DOHH2 (cell line): ENCODE data around the gene SRRM2.

Experiments used
- CTCF ChIP-seq: fragments of 200-600 bp; sonication (generic); IDR thresholded peaks from one replicate; pipeline ENCODE4 v1.5.1; 2014; ENCODE audit warnings: antibody characterized with exemption, mild to moderate bottlenecking, low read depth, low read length; ENCODE audit not compliant: poor library complexity, severe bottlenecking
- EZH2phosphoT487 ChIP-seq: fragments of 200-600 bp; sonication (generic); IDR thresholded peaks from 2 replicates; pipeline ENCODE4 v1.6.1; 2017; ENCODE audit warnings: borderline replicate concordance, mild to moderate bottlenecking, antibody characterized with exemption, low read length, moderate library complexity, mixed read lengths

- no peak for TF ChIP-seq CTCF
- TF ChIP-seq EZH2phosphoT487, result no peak
Measured at GRCh38 chr16:2761886-2762583, 9.6 kb downstream of the SRRM2 start.
